CD8-positive, alpha-beta memory T cell (primary cell): ENCODE measurements around the gene FZD8. TPM values are rescaled to one million over a fixed set of nuclear protein-coding genes. Genes with fewer than 3 reads are reported as not detected.
A peak's percentile ranks its signal among the peaks of the same experiment; 100 is the strongest.

Experiments used
- CTCF ChIA-PET: fragments of 350-600 bp; sonication (Branson Sonifier 250); formaldehyde crosslinking; loops from one replicate; lab custom pipeline; 2021; ENCODE audit warnings: antibody characterized with exemption; lab: Charles Lee
- POLR2A ChIA-PET: fragments of 350-600 bp; sonication (Branson Sonifier 250); formaldehyde crosslinking; loops from one replicate; lab custom pipeline; 2021; ENCODE audit warnings: antibody characterized with exemption; lab: Charles Lee
- DNase-seq, 5 donors: peaks; one replicate each; pipeline versions ENCODE4 v3.0.0 to v3.0.0-alpha.2; 2020 to 2022; ENCODE audit warnings: mixed read lengths in 1 of 5
- H3K27ac ChIP-seq: one replicate; pipeline ENCODE4 v1.7.0; 2013; ENCODE audit warnings: low read depth, mild to moderate bottlenecking, low read length, moderate library complexity
- H3K27me3 ChIP-seq: 2 replicates; pipeline ENCODE4 v1.7.0; 2013; ENCODE audit warnings: low read length, mild to moderate bottlenecking; ENCODE audit not compliant: insufficient read depth, poor library complexity, severe bottlenecking
- H3K36me3 ChIP-seq: 2 replicates; pipeline ENCODE4 v1.7.0; 2013; ENCODE audit warnings: mild to moderate bottlenecking, low read length, moderate library complexity; ENCODE audit not compliant: insufficient read depth
- H3K4me1 ChIP-seq: 2 replicates; pipeline ENCODE4 v1.7.0; 2013; ENCODE audit warnings: mild to moderate bottlenecking, low read length, moderate library complexity; ENCODE audit not compliant: insufficient read depth
- H3K4me3 ChIP-seq: 2 replicates; pipeline ENCODE4 v1.7.0; 2013; ENCODE audit warnings: mild to moderate bottlenecking, low read length
- H3K9me3 ChIP-seq: 2 replicates; pipeline ENCODE4 v1.7.0; 2013; ENCODE audit warnings: mild to moderate bottlenecking, low read length
- H3K27ac Mint-ChIP-seq, 8 donors: one replicate each; pipeline ENCODE4 v1.8.0; 2020 to 2021; ENCODE audit warnings: mixed read lengths in 8 of 8, mild to moderate bottlenecking in 6 of 8, inconsistent platforms in 3 of 8, moderate library complexity in 3 of 8
- H3K27me3 Mint-ChIP-seq, 2 donors: one replicate each; pipeline ENCODE4 v1.8.0; 2020 to 2021; ENCODE audit warnings: mixed read lengths in 2 of 2, mild to moderate bottlenecking in 1 of 2, moderate library complexity in 1 of 2
- H3K36me3 Mint-ChIP-seq, 3 donors: one replicate each; pipeline ENCODE4 v1.8.0; 2020 to 2021; ENCODE audit warnings: mixed read lengths in 3 of 3, inconsistent platforms in 1 of 3, mild to moderate bottlenecking in 1 of 3
- H3K4me1 Mint-ChIP-seq, 3 donors: one replicate each; pipeline ENCODE4 v1.8.0; 2020 to 2021; ENCODE audit warnings: mixed read lengths in 3 of 3, inconsistent platforms in 1 of 3, mild to moderate bottlenecking in 1 of 3
- H3K4me3 Mint-ChIP-seq, 7 donors: one replicate each; pipeline ENCODE4 v1.8.0; 2020 to 2021; ENCODE audit warnings: mixed read lengths in 7 of 7, mild to moderate bottlenecking in 6 of 7, moderate library complexity in 4 of 7, inconsistent platforms in 2 of 7
- H3K9me3 Mint-ChIP-seq, 5 donors: one replicate each; pipeline ENCODE4 v1.8.0; 2020 to 2022; ENCODE audit warnings: mixed read lengths in 5 of 5, mild to moderate bottlenecking in 3 of 5, moderate library complexity in 2 of 5, inconsistent platforms in 1 of 5
- polyA plus RNA-seq: library from polyadenylated mRNA; unstranded; fragments of 300-500 nt; fragmentation: Illumina TruSeq; gene quantifications from one replicate; pipeline ENCODE4 v1.2.3, GENCODE V29; 2021
- total RNA-seq, 2 experiments: library from RNA; stranded (reverse); gene quantifications; one replicate each; pipeline ENCODE4 v1.2.3, GENCODE V29; 2021

The FZD8 gene
- total and polyA plus RNA-seq, 3 experiments from 2014 or later, result 0.50 to 0.55 TPM; not detected in 1

DNA sequence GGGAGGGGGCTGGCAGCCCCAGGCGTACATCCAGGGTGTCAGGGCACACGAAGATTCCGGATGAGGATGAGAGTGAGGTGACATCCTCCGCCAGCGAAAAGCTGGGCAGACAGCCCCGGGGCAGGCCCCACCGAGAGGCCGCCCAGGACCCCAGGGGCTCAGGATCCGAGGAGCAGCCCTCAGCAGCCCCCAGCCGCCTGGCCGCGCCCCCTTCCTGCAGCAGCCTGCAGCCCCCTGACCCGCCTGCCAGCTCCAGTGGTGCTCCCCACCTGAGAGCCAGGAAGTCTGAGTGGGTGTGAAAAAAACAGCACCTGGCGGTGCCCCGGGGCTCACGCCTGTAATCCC is 33.8 kb downstream of the FZD8 start:
- Histone ChIP-seq H3K4me3 (no peak overlapping the region), H3K9me3 (no peaks in the 10 kb centered on the region), H3K4me1 (no peaks in the 10 kb centered on the region), H3K27ac (no peak overlapping the region), H3K36me3 (no peaks in the 10 kb centered on the region), H3K27me3 (peaks cover 7% of the 10 kb centered on the region)
- DNase-seq, result no peak
- Mint-ChIP-seq H3K36me3 (peaks cover 0 to 4% (median 1%) of the 10 kb centered on the region in 3 donors), H3K9me3 (peaks cover 0 to 15% (median 8%) of the 10 kb centered on the region in 5 donors), H3K27me3 (peaks cover 37 to 72% of the 10 kb centered on the region in 2 donors), H3K27ac (no peak overlapping the region), H3K4me1 (peaks cover 4 to 8% (median 6%) of the 10 kb centered on the region in 3 donors), H3K4me3 (no peak overlapping the region)
- ChIA-PET CTCF (no interaction called here), POLR2A (no interaction called here)

DNA sequence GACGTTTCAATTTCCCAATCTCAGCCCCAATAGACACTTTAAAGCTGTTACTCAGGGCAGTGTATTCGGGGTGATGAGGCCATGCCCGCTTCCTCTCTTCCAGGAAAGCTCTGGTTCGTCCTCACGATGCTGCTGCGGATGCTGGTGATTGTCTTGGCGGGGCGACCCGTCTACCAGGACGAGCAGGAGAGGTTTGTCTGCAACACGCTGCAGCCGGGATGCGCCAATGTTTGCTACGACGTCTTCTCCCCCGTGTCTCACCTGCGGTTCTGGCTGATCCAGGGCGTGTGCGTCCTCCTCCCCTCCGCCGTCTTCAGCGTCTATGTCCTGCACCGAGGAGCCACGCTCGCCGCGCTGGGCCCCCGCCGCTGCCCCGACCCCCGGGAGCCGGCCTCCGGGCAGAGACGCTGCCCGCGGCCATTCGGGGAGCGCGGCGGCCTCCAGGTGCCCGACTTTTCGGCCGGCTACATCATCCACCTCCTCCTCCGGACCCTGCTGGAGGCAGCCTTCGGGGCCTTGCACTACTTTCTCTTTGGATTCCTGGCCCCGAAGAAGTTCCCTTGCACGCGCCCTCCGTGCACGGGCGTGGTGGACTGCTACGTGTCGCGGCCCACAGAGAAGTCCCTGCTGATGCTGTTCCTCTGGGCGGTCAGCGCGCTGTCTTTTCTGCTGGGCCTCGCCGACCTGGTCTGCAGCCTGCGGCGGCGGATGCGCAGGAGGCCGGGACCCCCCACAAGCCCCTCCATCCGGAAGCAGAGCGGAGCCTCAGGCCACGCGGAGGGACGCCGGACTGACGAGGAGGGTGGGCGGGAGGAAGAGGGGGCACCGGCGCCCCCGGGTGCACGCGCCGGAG is 34.4 kb downstream of the FZD8 start:
- Mint-ChIP-seq H3K27me3 (peaks cover 38 to 78% of the 10 kb centered on the region in 2 donors), H3K9me3 (peaks cover 0 to 15% (median 8%) of the 10 kb centered on the region in 5 donors), H3K4me1 (peaks cover 4 to 8% (median 6%) of the 10 kb centered on the region in 3 donors), H3K4me3 (peak overlapping the region in 6 of 7 donors; percentile 51 to 80 (median 66)), H3K36me3 (peaks cover 0 to 4% (median 1%) of the 10 kb centered on the region in 3 donors), H3K27ac (no peak overlapping the region)
- Histone ChIP-seq H3K4me3 (no peak overlapping the region), H3K36me3 (no peaks in the 10 kb centered on the region), H3K9me3 (no peaks in the 10 kb centered on the region), H3K27ac (no peak overlapping the region), H3K27me3 (peaks cover 7% of the 10 kb centered on the region), H3K4me1 (no peaks in the 10 kb centered on the region)
- POLR2A ChIA-PET, result no interaction called here
- CTCF ChIA-PET, result no interaction called here
- no peak for DNase-seq

DNA sequence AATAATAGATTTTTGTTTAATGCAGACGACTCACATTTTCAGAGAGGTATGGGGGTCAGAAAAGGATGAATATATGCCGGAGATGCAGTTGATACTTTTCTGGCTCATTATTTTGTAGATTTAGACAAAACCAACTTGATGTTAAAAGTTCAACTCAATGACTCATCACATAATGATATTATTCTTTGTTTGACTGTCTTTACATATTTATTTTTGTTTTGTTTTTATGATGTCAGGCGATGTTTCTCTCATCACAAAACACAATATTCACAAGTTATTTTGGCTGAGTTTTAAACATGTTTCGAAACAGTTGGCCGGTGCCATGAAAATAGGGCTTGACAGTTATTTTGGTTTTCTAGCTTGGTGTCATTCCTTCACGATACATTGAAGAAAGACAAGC is 35.7 kb downstream of the FZD8 start:
- CTCF ChIA-PET, result no interaction called here
- H3K27me3 Mint-ChIP-seq, result peaks cover 38 to 70% of the 10 kb centered on the region in 2 donors

DNA sequence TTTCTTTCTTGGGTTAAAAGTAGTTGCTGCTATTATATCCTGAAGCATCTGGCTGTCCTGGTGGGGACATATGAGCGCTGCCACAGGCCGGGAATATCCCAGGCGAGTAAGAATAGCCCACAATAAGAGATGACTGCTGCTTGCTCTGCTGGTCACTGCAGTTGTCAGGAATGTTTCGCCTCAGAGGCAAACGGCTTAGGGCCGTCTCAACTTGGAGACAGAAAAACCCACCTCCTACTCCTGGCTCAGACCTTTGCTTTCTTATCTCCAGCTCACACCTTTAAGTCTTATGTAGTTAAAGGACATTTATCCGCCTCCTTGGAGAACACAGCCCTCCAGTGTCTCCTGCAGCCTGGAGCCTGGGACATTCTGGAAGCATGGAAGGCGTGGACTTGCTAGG is 36.9 kb downstream of the FZD8 start, which contains the start of gene GJD4:
Gene GJD4 (plus strand): TSS at position 151 of the 400 bp plus-strand sequence. CDS start 227 bp downstream, at position 378.
- Histone ChIP-seq H3K9me3 (no peaks in the 10 kb centered on the region), H3K27ac (no peak within 1 kb of the TSS), H3K27me3 (peaks cover 11% of the 10 kb centered on the region), H3K36me3 (no peaks in the 10 kb centered on the region), H3K4me1 (no peaks in the 10 kb centered on the region), H3K4me3 (no peak within 1 kb of the TSS)
- H3K9me3 Mint-ChIP-seq, result peaks cover 0 to 22% (median 12%) of the 10 kb centered on the region in 5 donors
- ChIA-PET POLR2A (no interaction called here), CTCF (no interaction called here)
- H3K4me1 Mint-ChIP-seq, result peaks cover 4 to 8% (median 6%) of the 10 kb centered on the region in 3 donors
- peaks cover 37 to 71% of the 10 kb centered on the region in 2 donors for H3K27me3 Mint-ChIP-seq
- H3K36me3 Mint-ChIP-seq, result peaks cover 0 to 9% (median 1%) of the 10 kb centered on the region in 3 donors
- no peak for DNase-seq
- H3K27ac Mint-ChIP-seq, result no peak within 1 kb of the TSS
- H3K4me3 Mint-ChIP-seq, result no peak within 1 kb of the TSS

More for the DNA sequence above, 35.7 kb downstream of the FZD8 start:
- Histone ChIP-seq H3K9me3 (no peaks in the 10 kb centered on the region), H3K27ac (no peak overlapping the region), H3K4me1 (no peaks in the 10 kb centered on the region), H3K4me3 (no peak overlapping the region), H3K27me3 (peaks cover 7% of the 10 kb centered on the region), H3K36me3 (no peaks in the 10 kb centered on the region)
- Mint-ChIP-seq H3K36me3 (peaks cover 0 to 4% (median 1%) of the 10 kb centered on the region in 3 donors), H3K27ac (no peak overlapping the region), H3K4me3 (peak overlapping the region in 1 of 7 donors; percentile 12), H3K4me1 (peaks cover 4 to 8% (median 6%) of the 10 kb centered on the region in 3 donors), H3K9me3 (peaks cover 0 to 17% (median 8%) of the 10 kb centered on the region in 5 donors)
- no peak for DNase-seq
- POLR2A ChIA-PET, result no interaction called here

DNA sequence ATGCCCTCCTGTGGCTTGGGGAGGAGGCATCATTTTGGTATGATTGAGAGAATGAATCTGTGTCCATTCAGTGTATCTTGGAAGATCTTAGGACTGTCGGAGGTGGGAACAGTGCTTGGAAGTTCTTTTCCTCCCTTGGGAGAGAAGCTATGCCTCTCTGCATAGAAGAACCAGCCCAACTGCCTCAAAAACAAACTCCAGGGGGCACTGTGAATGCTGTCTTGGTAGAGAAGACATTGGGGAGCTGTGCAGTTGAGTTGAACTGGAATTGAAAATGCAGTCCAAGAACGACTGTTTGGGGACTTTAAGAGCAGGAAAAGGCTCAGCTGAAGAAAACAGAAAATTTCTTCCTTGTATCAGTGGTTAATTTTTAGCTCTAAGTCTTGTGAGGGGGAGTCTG is 41.9 kb downstream of the FZD8 start:
- H3K27ac Mint-ChIP-seq, result no peak overlapping the region
- H3K36me3 Mint-ChIP-seq, result peaks cover 0 to 9% (median 1%) of the 10 kb centered on the region in 3 donors
- peaks cover 16 to 58% of the 10 kb centered on the region in 2 donors for H3K27me3 Mint-ChIP-seq
- DNase-seq, result no peak
- ChIA-PET POLR2A (no interaction called here), CTCF (no interaction called here)
- no peak overlapping the region for H3K4me3 Mint-ChIP-seq
- H3K4me1 Mint-ChIP-seq, result no peaks in the 10 kb centered on the region
- H3K27ac ChIP-seq, result no peak overlapping the region
- peaks cover 0 to 12% (median 7%) of the 10 kb centered on the region in 5 donors for H3K9me3 Mint-ChIP-seq
- H3K4me1 ChIP-seq, result no peaks in the 10 kb centered on the region
- no peaks in the 10 kb centered on the region for H3K36me3 ChIP-seq
- H3K4me3 ChIP-seq, result no peak overlapping the region
- no peaks in the 10 kb centered on the region for H3K9me3 ChIP-seq
- peaks cover 4% of the 10 kb centered on the region for H3K27me3 ChIP-seq

DNA sequence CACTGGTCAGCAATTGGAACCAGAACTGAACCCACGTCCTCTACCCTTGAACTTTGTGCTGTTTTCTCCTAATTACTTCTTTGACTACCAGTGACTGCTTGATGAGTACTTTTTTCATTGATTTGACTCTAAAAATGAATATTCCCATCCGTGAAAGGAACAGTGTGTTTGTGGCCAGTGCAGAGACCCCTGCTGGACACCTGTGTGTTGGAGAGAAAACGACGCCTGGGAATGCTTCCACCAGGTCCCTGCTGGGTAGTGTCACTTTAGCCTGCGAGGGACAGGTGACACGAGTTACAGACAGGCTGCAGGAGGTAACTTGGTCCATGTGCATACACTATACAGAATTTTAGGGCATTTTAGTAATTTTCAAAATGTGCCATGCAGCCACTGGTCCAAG is 43.7 kb downstream of the FZD8 start:
- peaks cover 0 to 12% (median 7%) of the 10 kb centered on the region in 5 donors for H3K9me3 Mint-ChIP-seq
- Histone ChIP-seq H3K4me3 (no peak overlapping the region), H3K36me3 (no peaks in the 10 kb centered on the region), H3K27ac (no peak overlapping the region), H3K9me3 (no peaks in the 10 kb centered on the region), H3K4me1 (no peaks in the 10 kb centered on the region), H3K27me3 (peaks cover 4% of the 10 kb centered on the region)
- no peak overlapping the region for H3K4me3 Mint-ChIP-seq
- DNase-seq, result no peak
- H3K27me3 Mint-ChIP-seq, result peaks cover 13 to 40% of the 10 kb centered on the region in 2 donors
- no peak overlapping the region for H3K27ac Mint-ChIP-seq
- CTCF ChIA-PET, result no interaction called here
- POLR2A ChIA-PET, result no interaction called here
- no peaks in the 10 kb centered on the region for H3K4me1 Mint-ChIP-seq
- peaks cover 0 to 6% (median under 1%) of the 10 kb centered on the region in 3 donors for H3K36me3 Mint-ChIP-seq

DNA sequence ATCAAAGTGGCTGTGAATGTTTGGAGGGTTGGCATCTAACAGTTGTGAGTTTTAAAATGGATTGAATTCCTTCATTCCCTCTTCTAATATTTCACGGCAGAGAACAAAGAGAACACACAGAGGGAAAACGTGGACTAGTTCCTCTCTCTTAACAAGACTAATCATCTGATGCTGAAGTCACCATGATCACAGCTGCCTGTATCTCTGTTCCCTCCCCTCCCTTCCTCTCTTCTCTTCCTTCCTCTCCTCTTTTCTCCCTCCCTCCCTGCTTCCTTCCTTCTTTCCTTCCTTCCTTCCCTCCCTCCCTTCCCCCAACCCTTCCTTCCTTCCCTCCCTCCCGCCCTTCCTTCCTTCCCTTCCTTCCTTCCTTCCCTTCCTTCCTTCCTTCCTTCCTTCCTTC is 47.0 kb downstream of the FZD8 start:
- Mint-ChIP-seq H3K4me3 (no peak overlapping the region), H3K36me3 (peaks cover 0 to 5% (median 2%) of the 10 kb centered on the region in 3 donors), H3K27me3 (peaks cover 5 to 35% of the 10 kb centered on the region in 2 donors), H3K27ac (no peak overlapping the region), H3K9me3 (peaks cover 6 to 16% (median 13%) of the 10 kb centered on the region in 5 donors), H3K4me1 (no peaks in the 10 kb centered on the region)
- no peak for DNase-seq
- H3K36me3 ChIP-seq, result no peaks in the 10 kb centered on the region
- no peaks in the 10 kb centered on the region for H3K27me3 ChIP-seq
- ChIA-PET CTCF (no interaction called here), POLR2A (no interaction called here)
- H3K4me1 ChIP-seq, result no peaks in the 10 kb centered on the region
- no peaks in the 10 kb centered on the region for H3K9me3 ChIP-seq
- H3K27ac ChIP-seq, result no peak overlapping the region
- no peak overlapping the region for H3K4me3 ChIP-seq
